Small intestine (tissue), 7 donors: ENCODE results near the gene TTLL9. TPM values are rescaled to one million over a fixed set of nuclear protein-coding genes. Genes with fewer than 3 reads are reported as not detected.
A peak's percentile ranks its signal among the peaks of the same experiment; 100 is the strongest.

Experiments used
- DNase-seq, 2 donors: peaks; one replicate each; pipeline versions ENCODE4 v3.0.0 to v3.0.0-alpha.2; 2013
- FAIRE-seq: peaks from 2 replicates; lab custom pipeline; 2012; peaks lifted over from hg19 to GRCh38; lab: Jason Lieb, UNC
- H3K27ac ChIP-seq, 3 donors: one replicate each; pipeline ENCODE4 v1.5.1; 2013; ENCODE audit warnings: low read length in 2 of 3, mild to moderate bottlenecking in 2 of 3, control low read depth in 1 of 3, inconsistent platforms in 1 of 3, low read depth in 1 of 3, moderate library complexity in 1 of 3
- H3K27me3 ChIP-seq, 3 donors: one replicate each; pipeline ENCODE4 v1.6.1; 2013; ENCODE audit warnings: low read length in 3 of 3, inconsistent platforms in 1 of 3; ENCODE audit not compliant: control insufficient read depth in 3 of 3, insufficient read depth in 3 of 3
- H3K36me3 ChIP-seq, 3 donors: one replicate each; pipeline ENCODE4 v1.6.1; 2013; ENCODE audit warnings: low read length in 3 of 3, inconsistent platforms in 1 of 3, low read depth in 1 of 3, mild to moderate bottlenecking in 1 of 3, moderate library complexity in 1 of 3; ENCODE audit not compliant: control insufficient read depth in 3 of 3, insufficient read depth in 2 of 3
- H3K4me1 ChIP-seq, 3 donors: one replicate each; pipeline ENCODE4 v1.6.1; 2013; ENCODE audit warnings: low read length in 2 of 3, inconsistent platforms in 1 of 3, low read depth in 1 of 3, mild to moderate bottlenecking in 1 of 3, moderate library complexity in 1 of 3; ENCODE audit not compliant: control insufficient read depth in 3 of 3, insufficient read depth in 2 of 3
- H3K4me3 ChIP-seq, 3 donors: one replicate each; pipeline ENCODE4 v1.5.1; 2013; ENCODE audit warnings: low read length in 3 of 3, control low read depth in 1 of 3, inconsistent platforms in 1 of 3, low read depth in 1 of 3, mild to moderate bottlenecking in 1 of 3, moderate library complexity in 1 of 3
- H3K9me3 ChIP-seq, 2 donors: one replicate each; pipeline ENCODE4 v1.6.1; 2013; ENCODE audit warnings: low read depth in 1 of 2, low read length in 1 of 2; ENCODE audit not compliant: control insufficient read depth in 2 of 2, insufficient read depth in 1 of 2
- WGBS, 3 donors: extraction: QIAGEN DNeasy Blood & Tissue Kit; methylation state at CpG; one replicate each; pipeline ENCODE4 v1.1.7; 2013; 5-methylcytosine and 5-hydroxymethylcytosine counted together
- polyA plus RNA-seq, 4 donors: library from polyadenylated mRNA; stranded (reverse) in 3 of 4; unstranded in 1 of 4; fragments of 200-250 nt in 3 of 4; fragments of 120-200 nt in 1 of 4; gene quantifications; one replicate each; pipeline versions ENCODE4 v1.2.1 to v1.2.3, GENCODE V29; 2013
- donor health status: healthy with polysubstance abuse.
- donor health status: control.
- donor health status: control.
- donor health status: Bipolar disorder and iron deficiency.
- donor health status: healthy.

TTLL9 gene
- polyA plus RNA-seq, 4 donors, result 0.07 to 0.38 TPM; not detected in 2

- WGBS, 3 donors, result 92 to 93% (median 92%) methylated on average over 9 of the region's 9 CpGs
- FAIRE-seq (no peak), DNase-seq (no peak)
- H3K4me1 ChIP-seq, result no peaks in the 10 kb centered on the region
- no peak overlapping the region for H3K4me3 ChIP-seq
- no peak overlapping the region for H3K27ac ChIP-seq
- no peaks in the 10 kb centered on the region for H3K36me3 ChIP-seq
- no peaks in the 10 kb centered on the region for H3K27me3 ChIP-seq
- no peaks in the 10 kb centered on the region for H3K9me3 ChIP-seq
These were observed 25.6 kb downstream of the TTLL9 start for GRCh38 chr20:31896049-31896448.

GRCh38 chr20:31897541-31897940 lies 27.1 kb downstream of the TTLL9 start:
- FAIRE-seq (no peak), DNase-seq (no peak)
- 81 to 89% (median 88%) methylated on average over 9 of the region's 9 CpGs for WGBS, 3 donors
- Histone ChIP-seq H3K9me3 (no peaks in the 10 kb centered on the region), H3K36me3 (no peaks in the 10 kb centered on the region), H3K27me3 (no peaks in the 10 kb centered on the region), H3K27ac (no peak overlapping the region), H3K4me1 (no peaks in the 10 kb centered on the region), H3K4me3 (no peak overlapping the region)

GRCh38 chr20:31901615-31902014 lies 31.2 kb downstream of the TTLL9 start:
- Histone ChIP-seq H3K4me1 (no peaks in the 10 kb centered on the region), H3K27ac (no peak overlapping the region), H3K4me3 (no peak overlapping the region), H3K9me3 (no peaks in the 10 kb centered on the region), H3K27me3 (no peaks in the 10 kb centered on the region), H3K36me3 (no peaks in the 10 kb centered on the region)
- FAIRE-seq (no peak), DNase-seq (peak in 1 of 2 donors; percentile 2)
- WGBS, 3 donors, result 28 to 70% (median 68%) methylated on average over 6 of the region's 6 CpGs

- FAIRE-seq (no peak), DNase-seq (no peak)
- no peak overlapping the region for H3K27ac ChIP-seq
- no peaks in the 10 kb centered on the region for H3K36me3 ChIP-seq
- H3K4me1 ChIP-seq, result no peaks in the 10 kb centered on the region
- 46 to 64% (median 61%) methylated on average over 1 of the region's 1 CpG for WGBS, 3 donors
- no peaks in the 10 kb centered on the region for H3K9me3 ChIP-seq
- H3K27me3 ChIP-seq, result no peaks in the 10 kb centered on the region
- H3K4me3 ChIP-seq, result no peak overlapping the region
These were observed 33.4 kb downstream of the TTLL9 start for GRCh38 chr20:31903627-31904386.

GRCh38 chr20:31906001-31906400 lies 35.6 kb downstream of the TTLL9 start:
- Histone ChIP-seq H3K4me1 (no peaks in the 10 kb centered on the region), H3K27ac (no peak overlapping the region), H3K27me3 (no peaks in the 10 kb centered on the region), H3K4me3 (no peak overlapping the region), H3K9me3 (no peaks in the 10 kb centered on the region), H3K36me3 (no peaks in the 10 kb centered on the region)
- FAIRE-seq (no peak), DNase-seq (no peak)
- 65 to 90% (median 75%) methylated on average over 5 of the region's 5 CpGs for WGBS, 3 donors

- no peaks in the 10 kb centered on the region for H3K4me1 ChIP-seq
- H3K27me3 ChIP-seq, result no peaks in the 10 kb centered on the region
- FAIRE-seq (no peak), DNase-seq (no peak)
- H3K9me3 ChIP-seq, result no peaks in the 10 kb centered on the region
- WGBS, 3 donors, result 92 to 93% (median 92%) methylated on average over 5 of the region's 5 CpGs
- H3K4me3 ChIP-seq, result no peak overlapping the region
- no peak overlapping the region for H3K27ac ChIP-seq
- no peaks in the 10 kb centered on the region for H3K36me3 ChIP-seq
These were observed 36.6 kb downstream of the TTLL9 start for GRCh38 chr20:31907046-31907445.

- no peak for FAIRE-seq
- H3K9me3 ChIP-seq, result no peaks in the 10 kb centered on the region
- WGBS, 3 donors, result 78 to 86% (median 80%) methylated on average over 5 of the region's 5 CpGs
These were observed 37.6 kb downstream of the TTLL9 start for GRCh38 chr20:31908016-31908415.

GRCh38 chr20:31908424-31908823 lies 38.0 kb downstream of the TTLL9 start:
- WGBS, 3 donors, result 57 to 82% (median 61%) methylated on average over 11 of the region's 11 CpGs
- Histone ChIP-seq H3K9me3 (no peaks in the 10 kb centered on the region), H3K36me3 (no peaks in the 10 kb centered on the region), H3K27me3 (no peaks in the 10 kb centered on the region), H3K4me1 (no peaks in the 10 kb centered on the region), H3K27ac (no peak overlapping the region), H3K4me3 (no peak overlapping the region)
- DNase-seq, result peak in 1 of 2 donors; percentile 4
- no peak for FAIRE-seq

More at GRCh38 chr20:31908016-31908415, 37.6 kb downstream of the TTLL9 start:
- H3K27me3 ChIP-seq, result no peaks in the 10 kb centered on the region
- H3K27ac ChIP-seq, result no peak overlapping the region
- no peak for DNase-seq
- H3K4me3 ChIP-seq, result no peak overlapping the region
- H3K36me3 ChIP-seq, result no peaks in the 10 kb centered on the region
- no peaks in the 10 kb centered on the region for H3K4me1 ChIP-seq
